NT2/D1 (cell line): Measurements from ENCODE around the gene KLHL3.

Experiments
- DNase-seq: peaks from one replicate; pipeline ENCODE4 v3.0.0-alpha.2; 2011; ENCODE audit warnings: low read depth, low spot score
- H3K27me3 ChIP-seq: 2 replicates; pipeline ENCODE4 v1.6.0; 2011; ENCODE audit warnings: mild to moderate bottlenecking; ENCODE audit not compliant: insufficient read length, insufficient read depth
- H3K36me3 ChIP-seq: 2 replicates; pipeline ENCODE4 v1.6.1; 2011; ENCODE audit warnings: mild to moderate bottlenecking, low read length, mixed read lengths; ENCODE audit not compliant: insufficient read depth, insufficient read length
- H3K4me1 ChIP-seq: 2 replicates; pipeline ENCODE4 v1.5.1; 2011; ENCODE audit not compliant: insufficient read depth, insufficient read length
- H3K4me3 ChIP-seq: 2 replicates; pipeline ENCODE4 v1.5.1; 2011; ENCODE audit warnings: low read depth; ENCODE audit not compliant: insufficient read length
- H3K9ac ChIP-seq: 2 replicates; pipeline ENCODE4 v1.6.0; 2011; ENCODE audit warnings: low read depth; ENCODE audit not compliant: insufficient read length
- H3K9me3 ChIP-seq: 2 replicates; pipeline ENCODE4 v1.5.1; 2011; ENCODE audit warnings: mild to moderate bottlenecking, low read length; ENCODE audit not compliant: insufficient read depth
- SUZ12 ChIP-seq: IDR thresholded peaks from 2 replicates; pipeline ENCODE4 v1.6.1; 2011; ENCODE audit not compliant: insufficient read length, insufficient read depth; ENCODE audit errors: extremely low read depth
- YY1 ChIP-seq: IDR thresholded peaks from 2 replicates; pipeline ENCODE4 v1.6.1; 2011; ENCODE audit not compliant: insufficient read length, insufficient read depth
- ZNF274 ChIP-seq: IDR thresholded peaks from 2 replicates; pipeline ENCODE4 v1.6.1; 2011; ENCODE audit warnings: mild to moderate bottlenecking, low read depth, low read length

Gene KLHL3

DNA sequence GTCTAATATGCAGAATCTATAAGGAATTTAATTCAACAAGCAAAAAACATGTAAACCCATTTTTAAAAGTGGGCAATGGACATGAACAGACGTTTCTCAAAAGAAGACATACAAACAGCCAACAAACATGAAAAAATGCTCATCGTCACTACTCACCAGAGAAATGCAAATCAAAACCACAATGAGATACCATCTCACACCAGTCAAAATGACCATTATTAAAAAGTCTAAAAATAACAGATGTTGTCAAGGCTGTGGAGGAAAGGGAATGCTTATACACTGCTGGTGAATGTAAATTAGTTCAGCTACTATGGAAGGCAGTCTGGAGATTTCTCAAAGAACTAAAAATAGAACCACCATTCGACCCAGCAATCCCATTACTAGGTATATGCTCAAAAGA lies 3.1 kb upstream of the KLHL3 start:
- H3K27me3 ChIP-seq, result no peaks in the 10 kb centered on the region
- H3K9ac ChIP-seq, result no peak overlapping the region
- DNase-seq, result no peak
- H3K4me1 ChIP-seq, result no peaks in the 10 kb centered on the region
- no peaks in the 10 kb centered on the region for H3K36me3 ChIP-seq
- no peak overlapping the region for H3K4me3 ChIP-seq
- H3K9me3 ChIP-seq, result no peaks in the 10 kb centered on the region
- TF ChIP-seq YY1 (no peak), SUZ12 (no peak), ZNF274 (no peak)

DNA sequence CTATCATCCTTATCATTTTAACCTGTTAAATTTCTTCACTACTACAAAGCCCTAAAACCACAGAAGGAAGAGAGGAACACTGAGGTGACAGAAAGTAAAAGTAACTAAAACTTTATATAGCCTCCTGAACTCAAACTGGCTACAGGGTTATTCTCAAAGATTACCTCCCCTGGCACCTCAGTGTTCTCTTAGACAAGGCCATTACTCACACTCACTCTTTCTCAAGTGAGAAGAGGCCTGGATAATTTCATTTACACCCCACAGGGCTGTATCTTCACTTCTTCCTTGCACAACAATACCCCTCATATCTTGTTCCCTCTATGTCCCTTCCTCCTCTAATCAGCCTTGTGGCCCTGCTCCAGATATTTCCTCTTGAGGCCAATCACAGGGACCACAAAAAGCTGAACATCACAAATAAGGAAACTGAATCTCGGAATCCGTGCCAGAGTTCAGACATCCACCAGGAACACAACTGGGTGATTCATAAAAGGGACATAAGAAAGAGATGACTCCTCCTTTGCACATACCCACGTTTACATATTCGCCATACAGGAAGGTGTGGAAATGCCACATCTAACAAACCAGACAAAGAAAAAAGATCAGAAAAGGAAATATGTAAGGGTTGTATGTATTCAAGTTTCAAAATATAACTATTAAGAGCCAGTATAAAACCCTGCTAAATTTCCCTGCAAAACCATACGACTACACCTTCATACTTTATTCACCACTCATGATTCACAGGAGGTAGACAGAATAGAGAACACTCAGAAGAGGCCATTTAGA lies 1.7 kb upstream of the KLHL3 start:
- no peak for DNase-seq
- H3K36me3 ChIP-seq, result no peaks in the 10 kb centered on the region
- TF ChIP-seq SUZ12, result no peak
- no peak for TF ChIP-seq ZNF274
- H3K27me3 ChIP-seq, result no peaks in the 10 kb centered on the region
- no peaks in the 10 kb centered on the region for H3K9me3 ChIP-seq
- H3K9ac ChIP-seq, result no peak overlapping the region
- no peaks in the 10 kb centered on the region for H3K4me1 ChIP-seq
- H3K4me3 ChIP-seq, result no peak overlapping the region

DNA sequence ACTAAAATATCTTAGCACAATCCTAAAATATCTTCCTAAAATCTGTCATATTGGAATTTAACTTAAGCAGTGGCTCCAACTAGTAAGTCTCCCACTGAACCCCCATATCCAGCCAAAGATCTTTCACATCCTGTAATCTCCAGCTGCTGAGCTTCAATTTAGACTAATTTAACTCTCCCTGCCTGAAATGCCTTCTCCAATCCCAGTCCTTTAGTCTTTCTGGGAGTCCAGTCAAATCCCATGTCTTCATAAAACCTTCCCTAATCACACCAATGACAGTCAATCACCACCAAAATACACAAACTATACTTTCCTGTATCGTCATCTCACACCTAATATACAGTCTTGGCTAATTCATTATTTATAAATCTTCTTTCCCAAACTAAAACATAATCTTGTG lies 607 bp upstream of the KLHL3 start:
- H3K4me3 ChIP-seq, result no peak overlapping the region
- no peak overlapping the region for H3K9ac ChIP-seq
- no peak for DNase-seq
- H3K27me3 ChIP-seq, result no peaks in the 10 kb centered on the region
- H3K4me1 ChIP-seq, result no peaks in the 10 kb centered on the region
- no peaks in the 10 kb centered on the region for H3K9me3 ChIP-seq
- TF ChIP-seq SUZ12, result no peak
- no peak for TF ChIP-seq YY1
- TF ChIP-seq ZNF274, result no peak
- H3K36me3 ChIP-seq, result no peaks in the 10 kb centered on the region

DNA sequence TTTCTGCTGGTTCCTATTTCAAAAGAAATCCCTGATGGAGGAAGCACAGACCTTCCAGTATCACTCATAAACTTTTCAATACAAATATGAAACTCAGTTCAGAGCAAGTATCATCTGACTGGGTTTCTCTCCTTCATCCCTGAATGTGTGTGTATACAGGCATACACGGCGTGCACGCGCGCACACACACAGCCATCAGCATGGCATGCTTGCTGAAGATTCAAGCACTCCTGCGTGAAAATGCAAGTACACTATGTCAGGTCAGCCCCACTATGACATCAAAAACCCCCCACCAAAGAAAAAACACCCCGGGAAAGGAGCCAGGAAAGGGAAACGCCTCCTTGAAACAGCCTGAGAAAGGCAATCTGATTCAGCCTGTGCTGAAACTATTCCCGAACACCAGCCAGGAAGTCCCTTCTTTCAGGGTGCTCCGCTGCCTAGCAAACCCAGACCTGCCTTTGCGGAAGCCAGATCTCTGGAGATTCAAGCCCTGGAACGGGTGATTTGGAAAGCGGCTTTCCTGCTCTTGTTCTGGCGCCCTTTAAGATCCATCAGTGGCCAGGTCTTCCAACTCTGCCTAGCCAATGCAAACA lies 831 bp downstream of the KLHL3 start:
- Histone ChIP-seq H3K4me1 (no peaks in the 10 kb centered on the region), H3K36me3 (no peaks in the 10 kb centered on the region), H3K4me3 (peak overlapping the region; percentile 79), H3K27me3 (no peaks in the 10 kb centered on the region), H3K9me3 (no peaks in the 10 kb centered on the region), H3K9ac (peak overlapping the region; percentile 89)
- peak; percentile 11 for DNase-seq
- no peak for TF ChIP-seq ZNF274
- no peak for TF ChIP-seq YY1
- no peak for TF ChIP-seq SUZ12

DNA sequence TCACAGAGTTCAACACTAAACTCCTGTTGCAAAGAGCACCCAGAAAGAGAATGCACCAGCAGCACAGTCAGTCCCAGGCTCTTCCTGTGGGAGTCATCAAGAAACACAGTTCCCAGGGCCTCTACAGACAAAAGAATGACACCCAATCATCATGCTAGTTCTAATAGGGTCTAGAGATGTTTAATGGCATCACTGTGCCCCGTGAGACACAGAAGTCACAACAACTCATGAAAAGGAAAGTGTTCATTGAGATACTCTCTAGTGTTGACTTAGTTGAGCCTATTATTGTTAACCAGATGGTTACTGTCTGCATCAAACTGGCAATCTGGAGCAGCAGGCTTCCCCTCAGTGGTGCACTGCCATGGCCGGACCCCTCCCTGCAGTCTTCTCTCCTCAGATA lies 1.6 kb downstream of the KLHL3 start:
- DNase-seq, result no peak
- no peaks in the 10 kb centered on the region for H3K4me1 ChIP-seq
- no peak overlapping the region for H3K9ac ChIP-seq
- H3K36me3 ChIP-seq, result no peaks in the 10 kb centered on the region
- no peaks in the 10 kb centered on the region for H3K27me3 ChIP-seq
- no peak for TF ChIP-seq SUZ12
- TF ChIP-seq YY1, result no peak
- TF ChIP-seq ZNF274, result no peak
- peak overlapping the region; percentile 79 for H3K4me3 ChIP-seq
- H3K9me3 ChIP-seq, result no peaks in the 10 kb centered on the region

DNA sequence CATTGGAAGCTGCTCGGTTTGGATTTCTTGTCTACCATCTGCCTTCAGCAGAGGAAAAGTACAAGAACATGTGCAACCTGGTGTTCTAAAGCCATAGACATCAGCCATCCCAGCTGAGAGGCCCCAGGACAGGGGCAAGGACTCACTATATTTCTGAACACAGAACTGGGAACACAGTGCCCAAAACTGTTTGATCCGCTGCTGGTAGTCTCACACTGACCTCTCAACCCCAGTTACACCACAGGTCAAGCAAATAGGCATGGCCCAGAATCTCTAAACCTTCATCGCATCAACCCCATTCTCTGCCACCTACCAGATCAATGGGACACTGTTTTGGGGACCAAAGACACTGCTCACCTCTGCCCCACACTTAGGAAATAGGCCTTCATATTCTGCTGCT lies 2.0 kb downstream of the KLHL3 start:
- Histone ChIP-seq H3K36me3 (no peaks in the 10 kb centered on the region), H3K27me3 (no peaks in the 10 kb centered on the region), H3K9me3 (no peaks in the 10 kb centered on the region), H3K4me1 (no peaks in the 10 kb centered on the region), H3K9ac (no peak overlapping the region), H3K4me3 (no peak overlapping the region)
- no peak for DNase-seq
- no peak for TF ChIP-seq ZNF274

DNA sequence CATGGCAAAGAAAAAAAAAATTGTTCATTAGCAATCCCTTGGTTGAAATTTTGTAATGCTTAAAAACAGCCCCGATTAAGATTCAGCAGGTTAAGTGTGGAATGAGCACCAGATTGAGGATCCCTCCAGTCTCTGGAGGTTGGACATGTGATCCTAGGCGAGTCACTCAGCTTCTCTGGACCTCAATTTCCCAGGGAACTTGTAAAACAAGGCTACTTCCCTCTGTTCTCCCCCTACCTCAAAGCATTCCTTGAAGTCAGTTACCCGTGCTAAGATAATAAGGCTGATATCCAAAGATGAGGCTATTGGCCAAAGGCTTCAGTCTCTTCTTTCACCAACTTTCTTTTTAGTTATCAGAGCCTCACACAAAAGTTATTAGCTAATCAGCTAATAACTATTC lies 2.9 kb downstream of the KLHL3 start:
- no peaks in the 10 kb centered on the region for H3K9me3 ChIP-seq
- no peak for DNase-seq
- TF ChIP-seq ZNF274, result no peak
- TF ChIP-seq YY1, result no peak
- no peak for TF ChIP-seq SUZ12
- no peaks in the 10 kb centered on the region for H3K4me1 ChIP-seq
- no peaks in the 10 kb centered on the region for H3K27me3 ChIP-seq
- H3K36me3 ChIP-seq, result no peaks in the 10 kb centered on the region
- no peak overlapping the region for H3K9ac ChIP-seq
- no peak overlapping the region for H3K4me3 ChIP-seq
